Epithelial cell of proximal tubule (primary cell): ENCODE data around the gene ZC3H18. TPM values are rescaled to one million over a fixed set of nuclear protein-coding genes. Genes with fewer than 3 reads are reported as not detected.

Experiments used
- DNase-seq: peaks from one replicate; pipeline ENCODE4 v3.0.0-alpha.2; 2011; ENCODE audit warnings: low read depth
- H3K4me3 ChIP-seq: 2 replicates; pipeline ENCODE4 v1.5.1; 2011; ENCODE audit warnings: low read depth, mild to moderate bottlenecking, low read length
- total RNA-seq: library from RNA; depleted of rRNA; stranded (reverse); fragments of >200 nt; gene quantifications from 2 replicates; pipeline ENCODE4 v1.2.3, GENCODE V29; 2015
- TF ChIP-seq, protein P1 (sequence below): conservative IDR thresholded peaks from 2 replicates; pipeline ENCODE4 v1.5.1; 2012; ENCODE audit warnings: low read depth, mild to moderate bottlenecking, low read length

ZC3H18 gene
- total RNA-seq, 1 donor from 2014 or later, result 18.3 TPM

DNA sequence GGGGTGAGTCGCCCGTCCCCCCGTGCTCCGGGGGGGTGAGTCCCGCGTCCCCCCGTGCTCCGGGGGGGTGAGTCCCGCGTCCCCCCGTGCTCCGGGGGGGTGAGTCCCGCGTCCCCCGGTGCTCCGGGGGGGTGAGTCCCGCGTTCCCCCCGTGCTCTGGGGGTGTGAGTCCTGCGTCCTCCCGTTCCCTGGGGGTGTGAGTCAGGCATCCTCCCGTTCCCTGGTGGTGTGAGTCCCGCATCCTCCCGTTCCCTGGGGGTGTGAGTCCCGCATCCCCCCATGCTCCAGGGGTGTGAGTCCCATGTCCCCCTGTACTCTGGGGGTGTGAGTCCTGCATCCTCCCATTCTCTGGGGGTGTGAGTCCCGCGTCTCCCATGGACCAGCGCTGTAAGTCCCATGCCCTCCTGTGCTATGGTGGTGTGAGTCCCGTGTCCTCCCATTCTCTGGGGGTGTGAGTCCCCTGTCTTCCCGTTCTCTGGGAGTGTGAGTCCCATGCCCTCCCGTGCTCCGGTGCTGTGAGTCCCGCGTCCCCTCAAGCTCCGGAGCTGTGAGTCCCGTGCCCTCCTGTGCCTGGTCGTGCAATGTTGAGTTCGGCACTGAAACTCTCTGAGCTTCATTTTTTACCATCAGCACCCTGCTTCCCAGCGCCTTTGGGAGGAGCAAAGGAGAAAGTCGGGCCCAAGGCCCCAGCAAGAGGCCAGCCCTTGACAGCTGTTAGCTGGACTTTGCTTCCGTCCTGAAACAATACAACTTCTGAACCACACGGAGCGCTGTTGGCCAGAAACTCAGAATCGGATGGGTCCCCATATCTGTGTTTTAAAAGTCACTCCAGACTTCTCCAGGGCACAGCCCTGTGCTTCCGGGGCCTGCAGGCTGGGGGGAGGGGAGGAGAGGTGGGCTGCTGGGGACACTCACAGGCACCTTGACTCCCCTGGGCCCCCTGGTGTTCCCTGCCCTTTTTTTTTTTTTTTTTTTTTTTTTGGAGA, 11.5 kb upstream of the ZC3H18 start:
- DNase-seq, result no peak
- H3K4me3 ChIP-seq, result no peak overlapping the region
- TF ChIP-seq, protein P1, sequence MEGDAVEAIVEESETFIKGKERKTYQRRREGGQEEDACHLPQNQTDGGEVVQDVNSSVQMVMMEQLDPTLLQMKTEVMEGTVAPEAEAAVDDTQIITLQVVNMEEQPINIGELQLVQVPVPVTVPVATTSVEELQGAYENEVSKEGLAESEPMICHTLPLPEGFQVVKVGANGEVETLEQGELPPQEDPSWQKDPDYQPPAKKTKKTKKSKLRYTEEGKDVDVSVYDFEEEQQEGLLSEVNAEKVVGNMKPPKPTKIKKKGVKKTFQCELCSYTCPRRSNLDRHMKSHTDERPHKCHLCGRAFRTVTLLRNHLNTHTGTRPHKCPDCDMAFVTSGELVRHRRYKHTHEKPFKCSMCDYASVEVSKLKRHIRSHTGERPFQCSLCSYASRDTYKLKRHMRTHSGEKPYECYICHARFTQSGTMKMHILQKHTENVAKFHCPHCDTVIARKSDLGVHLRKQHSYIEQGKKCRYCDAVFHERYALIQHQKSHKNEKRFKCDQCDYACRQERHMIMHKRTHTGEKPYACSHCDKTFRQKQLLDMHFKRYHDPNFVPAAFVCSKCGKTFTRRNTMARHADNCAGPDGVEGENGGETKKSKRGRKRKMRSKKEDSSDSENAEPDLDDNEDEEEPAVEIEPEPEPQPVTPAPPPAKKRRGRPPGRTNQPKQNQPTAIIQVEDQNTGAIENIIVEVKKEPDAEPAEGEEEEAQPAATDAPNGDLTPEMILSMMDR, result peak; percentile 54

DNA sequence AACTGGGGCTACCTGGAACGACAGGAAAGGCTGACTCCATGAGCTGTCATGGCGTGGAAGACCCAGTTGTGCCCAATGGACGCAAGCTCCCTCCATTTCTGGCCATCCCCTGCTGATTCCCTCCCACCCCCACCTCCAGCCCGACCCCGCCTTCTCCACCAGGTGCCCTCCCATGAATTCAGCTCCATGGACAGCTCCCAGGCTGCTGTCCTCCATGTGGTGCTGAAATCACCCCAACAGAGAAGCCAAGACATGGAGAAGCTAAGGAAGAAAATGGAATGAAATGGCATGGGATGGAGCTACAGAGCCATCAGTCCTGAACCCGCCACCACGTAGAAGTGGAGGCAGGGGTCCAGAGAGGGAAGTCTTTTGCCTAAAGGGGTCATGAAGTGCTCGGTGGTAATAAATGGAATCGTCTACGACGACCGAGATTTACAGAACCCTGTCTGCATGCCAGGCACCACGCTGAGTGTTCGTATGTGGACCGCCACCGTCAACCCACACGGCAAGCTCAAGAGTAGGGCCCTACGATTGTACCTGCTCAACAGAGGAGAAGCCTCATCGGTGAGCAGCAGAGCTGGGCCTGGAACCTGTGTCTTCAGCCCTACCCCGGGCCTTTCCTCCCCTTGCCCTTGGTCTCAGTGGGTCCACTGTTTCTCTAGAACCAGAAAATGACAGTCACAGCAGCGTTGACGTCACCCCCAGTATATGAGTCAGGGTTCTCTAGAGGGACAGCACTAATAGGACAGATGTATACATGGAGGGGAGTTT, 9.3 kb upstream of the ZC3H18 start:
- no peak for DNase-seq
- TF ChIP-seq, protein P1, result no peak
- no peak overlapping the region for H3K4me3 ChIP-seq

DNA sequence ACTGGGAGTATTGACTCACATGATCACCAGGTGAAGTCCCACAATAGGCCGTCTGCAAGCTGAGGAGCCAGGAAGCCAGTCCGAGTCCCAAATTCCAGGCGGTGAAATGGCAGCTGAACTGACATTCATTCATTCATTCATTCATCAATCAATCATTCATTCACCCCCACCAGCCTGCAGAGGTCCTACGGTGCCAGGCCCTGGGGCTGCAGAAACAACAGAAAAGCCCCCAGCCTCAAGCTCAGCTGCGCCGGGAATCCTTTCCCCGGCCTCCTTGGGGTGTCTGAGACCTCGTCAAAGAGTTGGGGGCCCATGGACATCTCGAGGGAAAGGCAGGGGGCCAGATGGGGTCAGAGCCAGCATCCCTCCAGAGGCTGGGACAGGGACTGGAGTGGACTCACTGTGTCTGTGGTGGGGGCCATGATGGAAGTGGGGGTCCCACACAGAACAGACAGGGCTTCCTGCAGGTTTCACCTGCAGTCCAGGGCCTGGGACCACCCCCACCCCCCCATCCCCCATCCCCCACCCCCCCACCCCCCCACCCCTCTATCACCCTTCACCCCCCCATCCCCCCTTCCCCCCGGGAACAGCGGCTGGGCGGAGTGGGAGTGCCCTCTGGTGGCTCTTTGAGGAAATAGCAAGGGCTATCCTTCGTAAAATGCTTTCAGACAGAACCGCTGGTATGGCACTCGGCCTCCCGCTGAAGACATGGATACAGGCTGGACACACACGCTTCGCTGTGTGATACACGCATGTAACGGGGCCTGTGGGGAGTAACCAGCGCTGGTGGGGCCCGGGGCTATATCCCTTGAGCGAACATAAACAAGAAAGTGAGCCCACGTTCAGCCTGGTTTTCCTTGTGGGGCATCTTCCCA, 8.5 kb upstream of the ZC3H18 start:
- no peak overlapping the region for H3K4me3 ChIP-seq
- no peak for DNase-seq
- TF ChIP-seq, protein P1, result peak; percentile 68

DNA sequence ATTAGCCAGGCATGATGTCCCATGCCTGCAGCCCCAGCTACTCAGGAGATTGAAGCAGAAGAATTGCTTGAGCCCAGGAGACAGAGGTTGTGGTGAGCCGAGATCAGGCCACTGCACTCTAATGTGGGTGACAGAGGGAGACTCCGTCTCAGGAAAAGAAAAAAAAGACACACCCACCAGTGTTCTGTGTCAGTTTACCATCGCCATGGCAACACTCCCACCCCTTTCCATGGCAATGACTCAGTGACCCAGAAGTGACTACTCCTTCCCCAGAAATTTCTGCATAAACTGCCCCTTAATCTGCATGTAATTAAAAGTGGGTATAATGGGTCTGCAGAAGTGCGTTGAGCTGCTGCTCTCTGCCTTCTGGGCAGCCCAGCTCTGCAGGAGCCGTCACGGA, 4.0 kb upstream of the ZC3H18 start:
- no peak for DNase-seq
- TF ChIP-seq, protein P1, result no peak
- H3K4me3 ChIP-seq, result no peak overlapping the region

DNA sequence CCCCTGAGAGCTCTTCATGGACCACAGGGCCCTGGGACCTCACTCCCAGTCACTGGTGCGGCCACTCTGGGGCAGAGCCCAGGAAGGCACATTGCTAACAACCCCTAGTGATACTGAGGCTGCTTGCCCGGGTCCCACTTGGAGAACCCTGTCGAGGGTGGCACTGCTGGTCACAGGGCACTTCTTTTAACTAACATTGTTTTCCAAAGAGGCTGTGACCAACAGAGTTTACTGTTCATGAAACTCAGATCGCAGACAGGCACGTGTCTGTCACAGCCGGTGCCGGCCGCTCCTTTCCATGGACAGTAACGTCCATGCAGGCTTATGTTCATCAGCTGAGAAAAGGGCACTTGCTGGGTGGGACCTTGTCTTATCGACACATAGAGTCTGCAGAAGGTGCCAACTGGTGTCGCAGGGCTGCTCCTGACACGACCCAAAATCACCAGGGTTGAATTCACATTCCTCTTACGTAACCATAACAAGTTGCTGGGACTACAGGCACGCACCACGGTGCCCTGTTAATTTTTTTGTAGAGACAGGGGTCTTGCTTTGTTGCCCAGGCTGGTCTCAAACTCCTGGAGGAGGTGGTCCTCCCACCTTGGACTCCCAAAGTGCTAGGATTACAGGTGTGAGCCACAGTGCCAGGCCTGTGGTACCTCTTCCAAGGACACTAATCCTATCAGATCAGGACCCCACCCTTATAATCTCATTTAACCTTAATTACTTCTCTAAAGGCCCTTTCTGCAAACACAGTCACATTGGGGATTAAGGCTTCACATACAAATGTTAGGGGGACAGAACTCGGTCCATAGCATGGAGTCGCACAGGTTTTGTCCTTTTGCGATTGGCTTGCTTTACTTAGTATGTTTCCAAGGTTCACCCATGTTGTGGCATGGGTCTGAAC, 1.2 kb upstream of the ZC3H18 start:
- H3K4me3 ChIP-seq, result peak overlapping the region; percentile 88
- no peak for DNase-seq
- TF ChIP-seq, protein P1, result no peak
